GM12878 (cell line): ENCODE results near the gene PDLIM4. TPM values are rescaled to one million over a fixed set of nuclear protein-coding genes. Genes with fewer than 3 reads are reported as not detected.

Experiments
- ATAC-seq: fragments of 200-7000 bp; cut with Tn5 transposase; 3 replicates; pipeline ENCODE4 v1.9.1; 2020; ENCODE audit warnings: mild to moderate bottlenecking, moderate library complexity
- BruUV-seq: library from RNA; stranded (reverse); fragments of 400-500 nt; replicated peaks from 2 replicates; lab custom pipeline; 2021; lab: Mats Ljungman, UMichigan
- CTCF ChIA-PET: fragments of 300-600 bp; sonication (Branson Sonifier 250); formaldehyde crosslinking; extraction: SDS; loops from one replicate; lab custom pipeline; 2021; ENCODE audit warnings: inconsistent platforms; lab: Yijun Ruan, JAX
- POLR2A ChIA-PET: fragments of 350-600 bp; formaldehyde crosslinking; extraction: SDS; loops from one replicate; lab custom pipeline; 2021; ENCODE audit warnings: inconsistent platforms; lab: Charles Lee
- RAD21 ChIA-PET: fragments of 300-600 bp; sonication (Branson Sonifier 250); formaldehyde crosslinking; loops from one replicate; lab custom pipeline; 2023; ENCODE audit warnings: antibody characterized with exemption; ENCODE audit not compliant: unreplicated experiment; lab: Charles Lee
- SMC1A ChIA-PET: fragments of 300-600 bp; sonication (Branson Sonifier 250); formaldehyde crosslinking; loops from one replicate; lab custom pipeline; 2023; ENCODE audit not compliant: unreplicated experiment, uncharacterized antibody; lab: Charles Lee
- DNase-seq: peaks from one replicate; pipeline ENCODE4 v3.0.0-alpha.2; 2011; ENCODE audit warnings: low read depth, low spot score
- FAIRE-seq: peaks from 3 replicates; lab custom pipeline; 2011; peaks lifted over from hg19 to GRCh38; lab: Jason Lieb, UNC
- H2AFZ ChIP-seq: 2 replicates; pipeline ENCODE4 v1.6.0; 2011; ENCODE audit warnings: low read depth, low read length, control low read depth; ENCODE audit not compliant: control insufficient read depth
- H3K27ac ChIP-seq: 2 replicates; pipeline ENCODE4 v1.5.1; 2011; ENCODE audit warnings: control low read depth; ENCODE audit not compliant: control insufficient read depth, insufficient read depth
- H3K27me3 ChIP-seq, 2 experiments: replicated peaks in 1 of 2; 2 replicates each; pipeline versions ENCODE4 v1.6.0 to v1.6.1; 2011; ENCODE audit warnings: low read length in 1 of 2; ENCODE audit not compliant: control insufficient read depth in 2 of 2, insufficient read depth in 2 of 2
- H3K36me3 ChIP-seq, 2 experiments: 2 replicates each; pipeline ENCODE4 v1.5.1; 2011; ENCODE audit warnings: low read length in 1 of 2; ENCODE audit not compliant: control insufficient read depth in 2 of 2, insufficient read depth in 2 of 2
- H3K4me1 ChIP-seq: 2 replicates; pipeline ENCODE4 v1.6.1; 2011; ENCODE audit warnings: mild to moderate bottlenecking, low read length, moderate library complexity, mixed read lengths; ENCODE audit not compliant: control insufficient read depth, insufficient read depth
- H3K4me2 ChIP-seq: 2 replicates; pipeline ENCODE4 v1.6.0; 2011; ENCODE audit warnings: control low read depth; ENCODE audit not compliant: control insufficient read depth, insufficient read depth
- H3K4me3 ChIP-seq: fragments of 200-600 bp; sonication (generic); 2 replicates; pipeline ENCODE4 v1.5.1; 2016
- H3K79me2 ChIP-seq: 2 replicates; pipeline ENCODE4 v1.6.0; 2011; ENCODE audit warnings: low read length; ENCODE audit not compliant: control insufficient read depth, insufficient read depth
- H3K9ac ChIP-seq: 2 replicates; pipeline ENCODE4 v1.8.0; 2011; ENCODE audit warnings: low read length, control low read depth, mixed read lengths; ENCODE audit not compliant: control insufficient read depth, insufficient read depth
- H3K9me3 ChIP-seq: replicated peaks from 3 replicates; pipeline ENCODE4 v1.5.1; 2011; ENCODE audit warnings: mild to moderate bottlenecking, low read length; ENCODE audit not compliant: control insufficient read depth, insufficient read depth
- H4K20me1 ChIP-seq: 2 replicates; pipeline ENCODE4 v1.6.0; 2011; ENCODE audit not compliant: control insufficient read depth, insufficient read depth
- CBX5 ChIP-seq: sonication (generic); IDR thresholded peaks from 2 replicates; pipeline ENCODE4 v1.6.1; 2016; ENCODE audit warnings: low read depth, moderate library complexity, mild to moderate bottlenecking, inconsistent platforms
- CTCF ChIP-seq, 3 experiments: IDR thresholded peaks in 2 of 3; conservative IDR thresholded peaks in 1 of 3; 2 replicates each; pipeline ENCODE4 v1.5.1; 2011; ENCODE audit warnings: low read depth in 3 of 3, low read length in 3 of 3, mild to moderate bottlenecking in 3 of 3, control low read depth in 2 of 3, moderate library complexity in 2 of 3, inconsistent platforms in 1 of 3, mixed read lengths in 1 of 3; ENCODE audit not compliant: control insufficient read depth in 2 of 3, insufficient read depth in 1 of 3; ENCODE audit errors: extremely low read depth in 1 of 3
- HSF1 ChIP-seq: fragments of 150-350 bp; IDR thresholded peaks from 2 replicates; pipeline ENCODE4 v1.6.1; 2014; ENCODE audit warnings: mild to moderate bottlenecking, low read depth, low read length
- MEF2A ChIP-seq: IDR thresholded peaks from 2 replicates; pipeline ENCODE4 v1.6.1; 2011; ENCODE audit warnings: low read depth, mild to moderate bottlenecking, low read length, moderate library complexity; ENCODE audit not compliant: insufficient read depth
- NFYA ChIP-seq: IDR thresholded peaks from 2 replicates; pipeline ENCODE4 v1.6.1; 2011; ENCODE audit warnings: low read depth, mild to moderate bottlenecking, low read length, improper control_type of control experiment, borderline replicate concordance
- NR2C2 ChIP-seq: IDR thresholded peaks from 2 replicates; pipeline ENCODE4 v1.6.1; 2011; ENCODE audit warnings: borderline replicate concordance, low read depth; ENCODE audit not compliant: control insufficient read depth, insufficient read length
- RAD21 ChIP-seq: IDR thresholded peaks from 2 replicates; pipeline ENCODE4 v1.6.1; 2011; ENCODE audit warnings: mild to moderate bottlenecking, low read depth, low read length, moderate library complexity; ENCODE audit not compliant: insufficient read depth
- SIN3A ChIP-seq: IDR thresholded peaks from 2 replicates; pipeline ENCODE4 v1.6.1; 2012; ENCODE audit warnings: low read depth, low read length, improper control_type of control experiment
- TCF12 ChIP-seq: IDR thresholded peaks from 2 replicates; pipeline ENCODE4 v1.6.1; 2011; ENCODE audit warnings: low read depth, mild to moderate bottlenecking, low read length
- YBX1 ChIP-seq: fragments of 450-650 bp; IDR thresholded peaks from 2 replicates; pipeline ENCODE4 v1.6.1; 2016; ENCODE audit warnings: antibody characterized with exemption
- ZBTB11 ChIP-seq: fragments of 450-650 bp; formaldehyde crosslinking; IDR thresholded peaks from 2 replicates; pipeline ENCODE4 v1.5.0; 2022; ENCODE audit warnings: mild to moderate bottlenecking, missing genetic modification characterization
- ZNF687 ChIP-seq: fragments of 450-650 bp; IDR thresholded peaks from 2 replicates; pipeline ENCODE4 v1.6.1; 2017; ENCODE audit warnings: mild to moderate bottlenecking, moderate library complexity
- WGBS: methylation state at CpG from one replicate; pipeline ENCODE4 v1.1.6; 2016; ENCODE audit warnings: low lambda C conversion rate; ENCODE audit not compliant: insufficient replicate concordance, insufficient coverage; ENCODE audit errors: missing lambda C conversion rate; 5-methylcytosine and 5-hydroxymethylcytosine counted together
- in situ Hi-C: fragments of 300-500 bp; cut with MboI; formaldehyde crosslinking; loops from 9 replicates; pipeline ENCODE4 v1.14.3; 2018; ENCODE audit warnings: mixed read lengths
- intact Hi-C: fragments of 100-400 bp; cut with micrococcal nuclease; formaldehyde crosslinking; loops from one replicate; pipeline ENCODE4 v1.14.2; 2022; ENCODE audit not compliant: unreplicated experiment
- polyA plus RNA-seq, 11 experiments: library from polyadenylated mRNA; depleted of rRNA in 4 of 11; unstranded in 6 of 11; stranded (reverse) in 5 of 11; fragments of >200 nt; fragmentation: Nextera tagmentation in 4 of 11; fragmentation: Illumina TruSeq in 1 of 11; extraction: Ambion mirVana in 4 of 11; extraction: Trizol in 1 of 11; gene quantifications; 1 replicate in 1 of 11; 2 replicates in 10 of 11; pipeline versions ENCODE4 v1.2.1 to v1.2.3, GENCODE V29; 2011 to 2016; ENCODE audit warnings: inconsistent platforms in 2 of 11, missing spikeins in 2 of 11, low read depth in 1 of 11
- total RNA-seq, 4 experiments: library from RNA; depleted of rRNA in 3 of 4; stranded (reverse); fragments of >200 nt in 3 of 4; fragmentation: Illumina TruSeq in 1 of 4; extraction: Trizol in 1 of 4; gene quantifications; 2 replicates each; pipeline versions ENCODE4 v1.2.1 to v1.2.3, GENCODE V29; 2013 to 2021

The PDLIM4 gene
- total and polyA plus RNA-seq, 10 of the 15 experiments (the other 5 are each of a cell fraction or from before 2014, with no cell fraction given), result 0.13 to 1.7 (median 0.39) TPM; not detected in 3

- no peak overlapping the region for H3K27ac ChIP-seq
- in situ Hi-C loops, result no loop called here
- 40% methylated on average over 1 of the region's 1 CpG for WGBS
- TF ChIP-seq SIN3A (no peak), HSF1 (no peak), YBX1 (no peak), CTCF (IDR thresholded peaks at IDR 0.05 in 2 of 3, conservative IDR thresholded peaks at IDR 0.05 in 1 of 3; ENCODE audit: control insufficient read depth in 2 of 3, extremely low read depth in 1 of 3, insufficient read depth in 1 of 3, low read depth in 3 of 3, low read length in 3 of 3) (no peak), ZBTB11 (CRISPR knock-in tag) (no peak), ZNF687 (no peak), CBX5 (no peak), MEF2A (no peak), NFYA (no peak), TCF12 (no peak), RAD21 (no peak), NR2C2 (no peak)
These were observed 12.8 kb downstream of the PDLIM4 start for GRCh38 chr5:132270335-132270665.

More at GRCh38 chr5:132270335-132270665, 12.8 kb downstream of the PDLIM4 start:
- ChIA-PET CTCF (interaction anchor here (0.9 to 11.6 kb wide), 5 partner anchors 11 to 102 kb away, joined by 3 to 117 read pairs (median 3); no protein-coding TSS in a partner anchor), SMC1A (interaction anchor here (1.4 to 4.3 kb wide), 4 partner anchors 10 to 33 kb away, joined by 4 to 33 read pairs (median 6); no protein-coding TSS in a partner anchor), RAD21 (interaction anchor here (1.8 to 3.1 kb wide), 4 partner anchors 24 to 88 kb away, joined by 5 to 26 read pairs (median 8); partner anchors contain the start of genes P4HA2 and SLC22A4), POLR2A (interaction anchor here (1.1 to 3.3 kb wide), 3 partner anchors 9 to 32 kb away, joined by 3 to 10 read pairs (median 5); partner anchors contain the start of gene SLC22A4)
- no peak overlapping the region for H2AFZ ChIP-seq
- no peak overlapping the region for H3K4me3 ChIP-seq
- ATAC-seq (no peak), DNase-seq (no peak), FAIRE-seq (no peak)
- peaks cover 34% of the 10 kb centered on the region for H3K4me1 ChIP-seq
- H3K4me2 ChIP-seq, result no peak overlapping the region
- H3K9me3 ChIP-seq, result no peaks in the 10 kb centered on the region
- H4K20me1 ChIP-seq, result no peaks in the 10 kb centered on the region
- BruUV-seq, result no TSS peak
- no peaks in the 10 kb centered on the region for H3K36me3 ChIP-seq
- H3K27me3 ChIP-seq, result no peaks in the 10 kb centered on the region
- no peaks in the 10 kb centered on the region for H3K79me2 ChIP-seq
- intact Hi-C loops, result loop anchor here (5.0 kb wide), 2 partner anchors 102 to 232 kb away; no protein-coding TSS in a partner anchor
- no peak overlapping the region for H3K9ac ChIP-seq
